ENCODE results near the gene CSNK1A1. TPM values are rescaled to one million over a fixed set of nuclear protein-coding genes. Genes with fewer than 3 reads are reported as not detected.

Gene CSNK1A1
- total and polyA plus RNA-seq, 2 experiments from 2014 or later, result 106 to 231 TPM

DNA sequence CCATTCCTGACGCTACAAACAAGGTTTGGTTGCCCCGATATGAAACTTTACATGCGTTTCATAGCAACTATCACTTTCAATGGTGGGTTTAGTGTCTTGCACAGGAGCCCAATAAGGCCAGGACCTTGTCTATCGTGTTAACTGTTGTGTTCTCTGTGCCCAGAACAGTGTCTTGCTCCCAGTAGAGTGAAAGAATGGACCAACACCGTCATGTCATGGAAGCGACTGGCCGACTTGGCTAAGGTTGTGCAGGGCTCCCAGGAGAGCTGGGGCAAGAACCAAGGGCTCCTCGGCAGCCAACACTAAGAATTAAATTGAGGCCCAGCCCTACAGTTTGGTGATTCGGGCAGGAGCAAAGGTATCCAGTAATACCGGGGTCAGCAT is 29.6 kb upstream of the CSNK1A1 start:
- H3K9me3 ChIP-seq (ENCODE audit: low read depth), result no peaks in the 10 kb centered on the region
- H3K36me3 ChIP-seq (replicated peaks; ENCODE audit: insufficient read depth, low read depth), result no peaks in the 10 kb centered on the region
- peak overlapping the region; percentile 51 for H3K27ac ChIP-seq
- H3K27me3 ChIP-seq, result no peaks in the 10 kb centered on the region
- no peaks in the 10 kb centered on the region for H4K20me1 ChIP-seq (ENCODE audit: insufficient read depth, poor library complexity, severe bottlenecking)
- TF ChIP-seq EZH2phosphoT487 (IDR thresholded peaks at IDR 0.05; ENCODE audit: low read depth, severe bottlenecking, unreplicated experiment) (no peak), EZH2 (IDR thresholded peaks at IDR 0.05; ENCODE audit: borderline replicate concordance) (no peak)
- TF ChIP-seq, protein P1, sequence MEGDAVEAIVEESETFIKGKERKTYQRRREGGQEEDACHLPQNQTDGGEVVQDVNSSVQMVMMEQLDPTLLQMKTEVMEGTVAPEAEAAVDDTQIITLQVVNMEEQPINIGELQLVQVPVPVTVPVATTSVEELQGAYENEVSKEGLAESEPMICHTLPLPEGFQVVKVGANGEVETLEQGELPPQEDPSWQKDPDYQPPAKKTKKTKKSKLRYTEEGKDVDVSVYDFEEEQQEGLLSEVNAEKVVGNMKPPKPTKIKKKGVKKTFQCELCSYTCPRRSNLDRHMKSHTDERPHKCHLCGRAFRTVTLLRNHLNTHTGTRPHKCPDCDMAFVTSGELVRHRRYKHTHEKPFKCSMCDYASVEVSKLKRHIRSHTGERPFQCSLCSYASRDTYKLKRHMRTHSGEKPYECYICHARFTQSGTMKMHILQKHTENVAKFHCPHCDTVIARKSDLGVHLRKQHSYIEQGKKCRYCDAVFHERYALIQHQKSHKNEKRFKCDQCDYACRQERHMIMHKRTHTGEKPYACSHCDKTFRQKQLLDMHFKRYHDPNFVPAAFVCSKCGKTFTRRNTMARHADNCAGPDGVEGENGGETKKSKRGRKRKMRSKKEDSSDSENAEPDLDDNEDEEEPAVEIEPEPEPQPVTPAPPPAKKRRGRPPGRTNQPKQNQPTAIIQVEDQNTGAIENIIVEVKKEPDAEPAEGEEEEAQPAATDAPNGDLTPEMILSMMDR (IDR thresholded peaks at IDR 0.05; ENCODE audit: poor library complexity), result no peak
- H2AFZ ChIP-seq, result peak overlapping the region; percentile 83
- H3K9me2 ChIP-seq (replicated peaks; ENCODE audit: insufficient read depth), result no peaks in the 10 kb centered on the region
- H3K4me2 ChIP-seq, result peak overlapping the region; percentile 83
- no peaks in the 10 kb centered on the region for H3K79me2 ChIP-seq
- peak overlapping the region; percentile 47 for H3K4me3 ChIP-seq
- WGBS (ENCODE audit: low lambda C conversion rate, missing lambda C conversion rate), result 54% methylated on average over 10 of the region's 10 CpGs
- H3K4me1 ChIP-seq (ENCODE audit: insufficient read depth), result peaks cover 15% of the 10 kb centered on the region
- no peak for DNase-seq (ENCODE audit: low spot score)

GRCh38 chr5:149578896-149579295 is 27.7 kb upstream of the CSNK1A1 start:
- Histone ChIP-seq H3K4me1 (ENCODE audit: insufficient read depth) (peaks cover 10% of the 10 kb centered on the region), H3K27ac (no peak overlapping the region), H3K9me3 (ENCODE audit: low read depth) (no peaks in the 10 kb centered on the region), H2AFZ (no peak overlapping the region), H3K4me2 (no peak overlapping the region), H3K36me3 (replicated peaks; ENCODE audit: insufficient read depth, low read depth) (no peaks in the 10 kb centered on the region), H3K4me3 (no peak overlapping the region), H4K20me1 (ENCODE audit: insufficient read depth, poor library complexity, severe bottlenecking) (no peaks in the 10 kb centered on the region), H3K79me2 (no peaks in the 10 kb centered on the region), H3K27me3 (no peaks in the 10 kb centered on the region), H3K9me2 (replicated peaks; ENCODE audit: insufficient read depth) (no peaks in the 10 kb centered on the region)
- TF ChIP-seq, protein P1 (IDR thresholded peaks at IDR 0.05; ENCODE audit: poor library complexity), result no peak
- TF ChIP-seq EZH2 (IDR thresholded peaks at IDR 0.05; ENCODE audit: borderline replicate concordance), result no peak
- no peak for TF ChIP-seq EZH2phosphoT487 (IDR thresholded peaks at IDR 0.05; ENCODE audit: low read depth, severe bottlenecking, unreplicated experiment)
- no peak for DNase-seq (ENCODE audit: low spot score)
- WGBS (ENCODE audit: low lambda C conversion rate, missing lambda C conversion rate), result 57% methylated on average over 4 of the region's 5 CpGs

GRCh38 chr5:149576021-149576420 is 24.8 kb upstream of the CSNK1A1 start:
- Histone ChIP-seq H3K9me3 (ENCODE audit: low read depth) (no peaks in the 10 kb centered on the region), H3K36me3 (replicated peaks; ENCODE audit: insufficient read depth, low read depth) (no peaks in the 10 kb centered on the region), H3K27ac (no peak overlapping the region), H2AFZ (no peak overlapping the region), H3K79me2 (no peaks in the 10 kb centered on the region), H4K20me1 (ENCODE audit: insufficient read depth, poor library complexity, severe bottlenecking) (no peaks in the 10 kb centered on the region), H3K27me3 (no peaks in the 10 kb centered on the region), H3K4me1 (ENCODE audit: insufficient read depth) (peaks cover 5% of the 10 kb centered on the region), H3K9me2 (replicated peaks; ENCODE audit: insufficient read depth) (no peaks in the 10 kb centered on the region), H3K4me3 (no peak overlapping the region), H3K4me2 (no peak overlapping the region)
- TF ChIP-seq EZH2 (IDR thresholded peaks at IDR 0.05; ENCODE audit: borderline replicate concordance) (no peak), EZH2phosphoT487 (IDR thresholded peaks at IDR 0.05; ENCODE audit: low read depth, severe bottlenecking, unreplicated experiment) (no peak)
- TF ChIP-seq, protein P1 (IDR thresholded peaks at IDR 0.05; ENCODE audit: poor library complexity), result no peak
- 92% methylated on average over 3 of the region's 3 CpGs for WGBS (ENCODE audit: low lambda C conversion rate, missing lambda C conversion rate)
- no peak for DNase-seq (ENCODE audit: low spot score)

GRCh38 chr5:149575131-149575530 is 23.9 kb upstream of the CSNK1A1 start:
- no peaks in the 10 kb centered on the region for H3K9me2 ChIP-seq (replicated peaks; ENCODE audit: insufficient read depth)
- no peak overlapping the region for H2AFZ ChIP-seq
- no peaks in the 10 kb centered on the region for H3K79me2 ChIP-seq
- H3K4me1 ChIP-seq (ENCODE audit: insufficient read depth), result no peaks in the 10 kb centered on the region
- no peaks in the 10 kb centered on the region for H3K36me3 ChIP-seq (replicated peaks; ENCODE audit: insufficient read depth, low read depth)
- H3K27me3 ChIP-seq, result no peaks in the 10 kb centered on the region
- TF ChIP-seq, protein P1 (IDR thresholded peaks at IDR 0.05; ENCODE audit: poor library complexity), result no peak
- TF ChIP-seq EZH2phosphoT487 (IDR thresholded peaks at IDR 0.05; ENCODE audit: low read depth, severe bottlenecking, unreplicated experiment), result no peak
- WGBS (ENCODE audit: low lambda C conversion rate, missing lambda C conversion rate), result 76% methylated on average over 3 of the region's 3 CpGs
- no peak for DNase-seq (ENCODE audit: low spot score)
- no peak overlapping the region for H3K4me2 ChIP-seq
- no peak overlapping the region for H3K27ac ChIP-seq
- H4K20me1 ChIP-seq (ENCODE audit: insufficient read depth, poor library complexity, severe bottlenecking), result no peaks in the 10 kb centered on the region
- H3K4me3 ChIP-seq, result no peak overlapping the region
- H3K9me3 ChIP-seq (ENCODE audit: low read depth), result no peaks in the 10 kb centered on the region
